Peyer's patch (tissue), 4 donors: ENCODE measurements around the gene ABCC5.

Source experiments
- CTCF ChIP-seq, 6 experiments: fragments of 450-650 bp in 4 of 6; fragments of 200-600 bp in 2 of 6; sonication (generic) in 1 of 6; IDR thresholded peaks; one replicate each; pipeline ENCODE4 v1.5.1; 2017 to 2019; ENCODE audit warnings: antibody characterized with exemption in 6 of 6, mild to moderate bottlenecking in 3 of 6, moderate library complexity in 1 of 6
- POLR2A ChIP-seq, 2 donors: fragments of 450-650 bp; IDR thresholded peaks; one replicate each; pipeline ENCODE4 v1.5.1; 2017; ENCODE audit warnings: antibody characterized with exemption in 2 of 2, mild to moderate bottlenecking in 2 of 2, moderate library complexity in 2 of 2

GRCh38 chr3:183984749-183985729, 32.6 kb downstream of the ABCC5 start:
- no peak for TF ChIP-seq POLR2A (IDR thresholded peaks at IDR 0.05)
- TF ChIP-seq CTCF (IDR thresholded peaks at IDR 0.05): no peak
